ENCODE measurements around the gene CREG2. TPM values are rescaled to one million over a fixed set of nuclear protein-coding genes. Genes with fewer than 3 reads are reported as not detected.
A peak's percentile ranks its signal among the peaks of the same experiment; 100 is the strongest.

CREG2 gene
- total and polyA plus RNA-seq, 2 experiments from 2014 or later = 0.15 to 0.22 TPM

DNA sequence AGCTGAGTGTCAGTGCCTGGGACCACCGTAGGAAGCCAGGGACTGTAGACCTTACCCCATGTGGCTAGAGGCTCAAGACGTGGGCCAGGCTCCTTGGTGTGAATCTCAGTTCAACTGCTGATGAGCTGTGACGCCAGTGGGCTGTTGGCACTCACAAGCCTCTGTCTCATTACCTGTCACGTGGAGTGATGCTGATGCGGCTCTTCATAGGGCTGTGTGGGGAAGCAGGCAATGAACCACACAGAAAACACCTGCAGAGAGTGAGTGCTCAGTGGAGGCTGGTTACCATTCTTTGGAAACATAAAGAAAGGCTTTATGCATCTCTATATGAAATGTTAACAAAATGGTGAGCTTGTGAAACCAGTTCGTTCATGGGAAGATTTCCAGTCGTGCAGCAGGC lies 36.1 kb downstream of the CREG2 start:
- Histone ChIP-seq H3K4me1 (ENCODE audit: insufficient read depth) (no peaks in the 10 kb centered on the region), H4K20me1 (ENCODE audit: insufficient read depth) (no peaks in the 10 kb centered on the region), H3K4me3 (no peak overlapping the region), H3K9me2 (ENCODE audit: insufficient read depth) (no peaks in the 10 kb centered on the region), H3K27me3 (replicated peaks; ENCODE audit: insufficient read depth) (no peaks in the 10 kb centered on the region), H3K9ac (no peak overlapping the region), H3F3A (ENCODE audit: insufficient read depth) (no peaks in the 10 kb centered on the region), H3K9me3 (ENCODE audit: low read depth) (no peaks in the 10 kb centered on the region), H3K36me3 (ENCODE audit: low read depth) (no peaks in the 10 kb centered on the region), H3K4me2 (ENCODE audit: unreplicated experiment) (no peak overlapping the region), H3K27ac (no peak overlapping the region), H3K79me2 (ENCODE audit: insufficient read depth) (no peaks in the 10 kb centered on the region), H2AFZ (no peak overlapping the region)
- no peak for DNase-seq
- 78 to 80% methylated on average over 7 of the region's 7 CpGs for WGBS, 2 experiments (ENCODE audit: low coverage in 1 of 2, low lambda C conversion rate in 2 of 2, missing lambda C conversion rate in 2 of 2)
- in situ Hi-C loops (cut with MboI) = no loop called here
- TF ChIP-seq EZH2 (IDR thresholded peaks at IDR 0.05; ENCODE audit: insufficient read depth, poor library complexity, severe bottlenecking) (no peak), EZH2phosphoT487 (IDR thresholded peaks at IDR 0.05; ENCODE audit: insufficient read depth, low read depth) (no peak)

DNA sequence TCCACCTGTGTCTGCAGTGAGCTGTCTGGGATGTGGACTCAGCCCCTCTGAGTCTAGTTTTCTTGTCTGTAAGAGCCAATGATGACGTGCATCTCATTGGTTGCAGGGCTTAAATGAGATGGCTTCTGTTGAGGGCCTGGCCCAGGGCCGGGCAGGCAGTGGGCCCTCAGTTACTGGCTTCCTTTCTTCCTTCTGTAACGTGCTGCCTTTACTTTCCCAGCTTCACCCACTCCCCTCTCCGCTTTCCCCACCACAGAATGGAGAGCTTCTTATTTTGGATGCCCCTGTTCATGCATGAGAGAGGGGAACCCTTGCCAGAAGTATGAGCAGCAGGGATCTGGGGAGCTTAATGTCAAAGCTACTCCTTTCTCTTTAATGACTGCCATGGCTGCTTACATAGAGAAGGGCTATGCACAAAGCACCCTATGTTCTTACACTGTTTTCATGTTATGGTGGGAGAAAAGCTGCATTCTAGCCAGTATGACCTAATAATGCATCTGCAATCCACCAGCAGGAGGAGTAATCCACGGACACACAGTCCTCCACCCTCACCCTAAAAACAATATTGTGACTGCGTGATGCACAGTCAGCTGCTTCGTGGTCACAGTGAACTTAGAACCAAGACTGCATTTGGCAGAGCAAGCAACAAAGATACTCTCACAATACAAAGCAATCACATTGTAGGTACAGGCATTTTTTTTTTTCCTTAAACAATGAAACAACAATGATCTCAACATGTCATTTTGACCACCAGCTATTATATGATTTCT lies 37.2 kb downstream of the CREG2 start:
- no peak overlapping the region for H3K27ac ChIP-seq
- no peaks in the 10 kb centered on the region for H3K27me3 ChIP-seq (replicated peaks; ENCODE audit: insufficient read depth)
- H3K9me2 ChIP-seq (ENCODE audit: insufficient read depth) = no peaks in the 10 kb centered on the region
- H3K4me2 ChIP-seq (ENCODE audit: unreplicated experiment) = no peak overlapping the region
- no peaks in the 10 kb centered on the region for H3K4me1 ChIP-seq (ENCODE audit: insufficient read depth)
- H2AFZ ChIP-seq = no peak overlapping the region
- no peaks in the 10 kb centered on the region for H3K36me3 ChIP-seq (ENCODE audit: low read depth)
- H3K4me3 ChIP-seq = no peak overlapping the region
- no peaks in the 10 kb centered on the region for H3F3A ChIP-seq (ENCODE audit: insufficient read depth)
- in situ Hi-C loops (cut with MboI) = no loop called here
- DNase-seq = peak; percentile 77
- no peaks in the 10 kb centered on the region for H3K9me3 ChIP-seq (ENCODE audit: low read depth)
- TF ChIP-seq EZH2 (IDR thresholded peaks at IDR 0.05; ENCODE audit: insufficient read depth, poor library complexity, severe bottlenecking) (no peak), EZH2phosphoT487 (IDR thresholded peaks at IDR 0.05; ENCODE audit: insufficient read depth, low read depth) (no peak)
- H4K20me1 ChIP-seq (ENCODE audit: insufficient read depth) = no peaks in the 10 kb centered on the region
- no peak overlapping the region for H3K9ac ChIP-seq
- 50 to 55% methylated on average over 7 of the region's 7 CpGs for WGBS, 2 experiments (ENCODE audit: low coverage in 1 of 2, low lambda C conversion rate in 2 of 2, missing lambda C conversion rate in 2 of 2)
- no peaks in the 10 kb centered on the region for H3K79me2 ChIP-seq (ENCODE audit: insufficient read depth)

DNA sequence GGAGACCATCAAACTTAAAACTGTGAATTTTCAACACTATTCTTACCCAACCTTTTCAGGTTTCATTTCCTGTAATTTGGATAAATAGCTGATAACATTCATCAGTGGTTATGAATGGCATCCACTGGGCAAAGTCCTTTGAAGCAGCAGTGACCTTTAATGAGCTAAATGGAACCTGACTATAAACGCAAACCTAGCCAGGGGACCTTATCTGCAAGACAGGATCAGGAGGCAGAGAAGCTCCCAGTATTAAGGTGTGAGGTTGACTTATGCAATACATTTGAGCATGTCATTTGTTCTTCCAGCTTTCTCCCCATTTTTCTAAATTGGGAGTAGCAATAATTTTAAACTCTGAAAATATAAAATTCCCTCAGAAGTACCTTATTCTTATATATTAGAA lies 38.4 kb downstream of the CREG2 start:
- H3K9me2 ChIP-seq (ENCODE audit: insufficient read depth) = no peaks in the 10 kb centered on the region
- H3K36me3 ChIP-seq (ENCODE audit: low read depth) = no peaks in the 10 kb centered on the region
- in situ Hi-C loops (cut with MboI) = no loop called here
- no peak overlapping the region for H3K9ac ChIP-seq
- no peaks in the 10 kb centered on the region for H3K9me3 ChIP-seq (ENCODE audit: low read depth)
- H3K27me3 ChIP-seq (replicated peaks; ENCODE audit: insufficient read depth) = no peaks in the 10 kb centered on the region
- no peaks in the 10 kb centered on the region for H4K20me1 ChIP-seq (ENCODE audit: insufficient read depth)
- no peaks in the 10 kb centered on the region for H3K79me2 ChIP-seq (ENCODE audit: insufficient read depth)
- no peak overlapping the region for H3K4me2 ChIP-seq (ENCODE audit: unreplicated experiment)
- H3F3A ChIP-seq (ENCODE audit: insufficient read depth) = no peaks in the 10 kb centered on the region
- H3K4me3 ChIP-seq = no peak overlapping the region
- no peaks in the 10 kb centered on the region for H3K4me1 ChIP-seq (ENCODE audit: insufficient read depth)
- TF ChIP-seq EZH2 (IDR thresholded peaks at IDR 0.05; ENCODE audit: insufficient read depth, poor library complexity, severe bottlenecking) = no peak
- DNase-seq = no peak
- no peak overlapping the region for H3K27ac ChIP-seq
- H2AFZ ChIP-seq = no peak overlapping the region
- 100% methylated on average over 1 of the region's 1 CpG for WGBS, 2 experiments (ENCODE audit: low coverage in 1 of 2, low lambda C conversion rate in 2 of 2, missing lambda C conversion rate in 2 of 2)

DNA sequence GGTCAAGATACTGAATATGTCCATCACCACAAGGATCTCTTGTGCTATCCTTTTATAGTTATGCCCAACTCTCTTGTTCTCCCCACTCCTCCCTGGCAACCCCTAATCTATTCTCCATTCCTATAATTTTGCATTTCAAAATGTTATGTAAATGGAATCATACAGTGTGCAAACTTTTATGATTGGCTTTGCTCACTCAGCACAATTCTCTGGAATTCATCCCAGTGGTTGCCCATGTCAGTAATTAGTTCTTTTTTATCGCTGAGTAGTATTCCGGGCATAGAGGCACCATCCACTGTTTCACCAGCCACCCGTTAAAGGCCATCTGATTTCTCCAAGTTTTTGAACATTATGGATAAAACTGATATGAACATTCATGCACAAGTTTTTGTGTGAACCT lies 40.4 kb downstream of the CREG2 start:
- in situ Hi-C loops (cut with MboI) = no loop called here

More for the DNA sequence above, 40.4 kb downstream of the CREG2 start:
- H3K36me3 ChIP-seq (ENCODE audit: low read depth) = no peaks in the 10 kb centered on the region
- no peak overlapping the region for H3K4me3 ChIP-seq
- no peak overlapping the region for H3K9ac ChIP-seq
- no peak overlapping the region for H3K27ac ChIP-seq
- no peak for DNase-seq
- no peaks in the 10 kb centered on the region for H3F3A ChIP-seq (ENCODE audit: insufficient read depth)
- 98% methylated on average over 3 of the region's 3 CpGs for WGBS, 2 experiments (ENCODE audit: low coverage in 1 of 2, low lambda C conversion rate in 2 of 2, missing lambda C conversion rate in 2 of 2)
- H3K4me1 ChIP-seq (ENCODE audit: insufficient read depth) = no peaks in the 10 kb centered on the region
- H3K9me2 ChIP-seq (ENCODE audit: insufficient read depth) = no peaks in the 10 kb centered on the region
- no peak overlapping the region for H3K4me2 ChIP-seq (ENCODE audit: unreplicated experiment)
- H3K27me3 ChIP-seq (replicated peaks; ENCODE audit: insufficient read depth) = no peaks in the 10 kb centered on the region
- H3K9me3 ChIP-seq (ENCODE audit: low read depth) = no peaks in the 10 kb centered on the region
- no peak overlapping the region for H2AFZ ChIP-seq
- TF ChIP-seq EZH2phosphoT487 (IDR thresholded peaks at IDR 0.05; ENCODE audit: insufficient read depth, low read depth) (no peak), EZH2 (IDR thresholded peaks at IDR 0.05; ENCODE audit: insufficient read depth, poor library complexity, severe bottlenecking) (no peak)
- H3K79me2 ChIP-seq (ENCODE audit: insufficient read depth) = no peaks in the 10 kb centered on the region
- H4K20me1 ChIP-seq (ENCODE audit: insufficient read depth) = no peaks in the 10 kb centered on the region

All from GM23248 (cell line).